K562 (cell line): ENCODE data around the gene PTPRT. TPM values are rescaled to one million over a fixed set of nuclear protein-coding genes. Genes with fewer than 3 reads are reported as not detected.

Experiments used
- ATAC-seq: fragments of 200-7000 bp; cut with Tn5 transposase; 3 replicates; pipeline ENCODE4 v1.9.1; 2020; ENCODE audit warnings: moderate library complexity
- BruUV-seq: library from RNA; stranded (reverse); fragments of 400-500 nt; replicated peaks from 2 replicates; lab custom pipeline; 2021; lab: Mats Ljungman, UMichigan
- CTCF ChIA-PET: fragments of 300-600 bp; formaldehyde crosslinking; extraction: SDS; loops from one replicate; lab custom pipeline; 2021; ENCODE audit warnings: low intra/inter-chr PET ratio; lab: Yijun Ruan, JAX
- POLR2A ChIA-PET: fragments of 300-600, 350-650 bp; sonication (Branson Sonifier 250); formaldehyde crosslinking; extraction: SDS; loops from one replicate; lab custom pipeline; 2021; ENCODE audit warnings: antibody characterized with exemption, inconsistent platforms; lab: Yijun Ruan, JAX
- DNase-seq, 4 experiments: peaks; one replicate each; pipeline versions ENCODE4 v3.0.0 to v3.0.0-alpha.2; 2011 to 2018; ENCODE audit warnings: low spot score in 3 of 4, mixed read lengths in 3 of 4; ENCODE audit errors: extremely low read depth in 1 of 4
- FAIRE-seq: peaks from 2 replicates; lab custom pipeline; 2011; peaks lifted over from hg19 to GRCh38; lab: Jason Lieb, UNC
- H2AFZ ChIP-seq: 2 replicates; pipeline ENCODE4 v1.6.0; 2011; ENCODE audit warnings: low read depth, low read length, control low read depth, inconsistent platforms
- H3K27ac ChIP-seq: fragments of 200-600 bp; 3 replicates; pipeline ENCODE4 v1.8.0; 2011; ENCODE audit warnings: low read depth, mild to moderate bottlenecking, control low read depth, inconsistent platforms, low read length, moderate library complexity, mixed read lengths; ENCODE audit errors: extremely low read depth
- H3K27me3 ChIP-seq, 2 experiments: fragments of 300-600 bp in 1 of 2; 2 replicates in 1 of 2; 3 replicates in 1 of 2; pipeline versions ENCODE4 v1.6.0 to v1.8.0; 2011; ENCODE audit warnings: inconsistent platforms in 2 of 2, low read length in 2 of 2, mild to moderate bottlenecking in 1 of 2, mixed read lengths in 1 of 2, moderate library complexity in 1 of 2; ENCODE audit not compliant: control insufficient read depth in 2 of 2, insufficient read depth in 2 of 2
- H3K36me3 ChIP-seq: fragments of 300-600 bp; 3 replicates; pipeline ENCODE4 v1.8.0; 2011; ENCODE audit warnings: mild to moderate bottlenecking, low read length, inconsistent platforms; ENCODE audit not compliant: control insufficient read depth, insufficient read depth
- H3K4me1 ChIP-seq, 2 experiments: fragments of 200-600 bp in 1 of 2; replicated peaks in 1 of 2; 2 replicates in 1 of 2; 3 replicates in 1 of 2; pipeline versions ENCODE4 v1.5.1 to v1.8.0; 2011; ENCODE audit warnings: inconsistent platforms in 2 of 2, low read length in 2 of 2, mild to moderate bottlenecking in 1 of 2, mixed read lengths in 1 of 2, moderate library complexity in 1 of 2; ENCODE audit not compliant: control insufficient read depth in 2 of 2, insufficient read depth in 2 of 2
- H3K4me2 ChIP-seq: 2 replicates; pipeline ENCODE4 v1.6.1; 2011; ENCODE audit warnings: low read length, control low read depth, inconsistent platforms, mixed read lengths; ENCODE audit not compliant: insufficient read depth
- H3K4me3 ChIP-seq: fragments of 200-600 bp; sonication (generic), shearing (Covaris generic); 2 replicates; pipeline ENCODE4 v1.5.1; 2016; ENCODE audit warnings: control low read depth, inconsistent platforms
- H3K79me2 ChIP-seq: fragments of 200-600 bp; 3 replicates; pipeline ENCODE4 v1.8.0; 2011; ENCODE audit warnings: low read length, inconsistent platforms; ENCODE audit not compliant: control insufficient read depth, insufficient read depth
- H3K9ac ChIP-seq, 2 experiments: 2 replicates each; pipeline versions ENCODE4 v1.6.0 to v1.6.1; 2011; ENCODE audit warnings: low read depth in 2 of 2, low read length in 2 of 2, control low read depth in 1 of 2, inconsistent platforms in 1 of 2, mild to moderate bottlenecking in 1 of 2, mixed read lengths in 1 of 2; ENCODE audit not compliant: insufficient read depth in 1 of 2
- H3K9me1 ChIP-seq: one replicate; pipeline ENCODE4 v1.6.0; 2011; ENCODE audit warnings: inconsistent platforms, mild to moderate bottlenecking, low read length, moderate library complexity; ENCODE audit not compliant: control insufficient read depth, insufficient read depth
- H3K9me3 ChIP-seq: replicated peaks from 2 replicates; pipeline ENCODE4 v1.5.1; 2011; ENCODE audit warnings: low read depth, low read length, inconsistent platforms; ENCODE audit not compliant: control insufficient read depth, insufficient read depth
- H4K20me1 ChIP-seq: replicated peaks from 2 replicates; pipeline ENCODE4 v1.6.1; 2011; ENCODE audit warnings: low read length, inconsistent platforms, mixed read lengths; ENCODE audit not compliant: control insufficient read depth, insufficient read depth
- AFF4 ChIP-seq: sonication (generic); formaldehyde crosslinking; IDR thresholded peaks from 2 replicates; pipeline ENCODE4 v1.8.0; 2023; ENCODE audit warnings: mild to moderate bottlenecking, missing genetic modification reagents
- DIDO1 ChIP-seq: fragments of 450-650 bp; IDR thresholded peaks from 2 replicates; pipeline ENCODE4 v1.6.1; 2016; ENCODE audit warnings: low read depth, missing biosample characterization, missing genetic modification characterization
- HMG20B ChIP-seq: fragments of 250-450 bp; sonication (Bioruptor Pico); IDR thresholded peaks from 2 replicates; pipeline ENCODE4 v1.5.0; 2021; ENCODE audit warnings: mild to moderate bottlenecking
- ILF3 ChIP-seq: fragments of 450-650 bp; IDR thresholded peaks from 2 replicates; pipeline ENCODE4 v1.6.1; 2018; ENCODE audit warnings: antibody characterized with exemption, mild to moderate bottlenecking, moderate library complexity, borderline replicate concordance
- RBBP5 ChIP-seq: fragments of 200-600 bp; sonication (generic); IDR thresholded peaks from 2 replicates; pipeline ENCODE4 v1.6.1; 2012; ENCODE audit warnings: borderline replicate concordance, mild to moderate bottlenecking, low read length, control low read depth, inconsistent platforms; ENCODE audit not compliant: insufficient read depth, poor library complexity, severe bottlenecking
- RBM14 ChIP-seq: fragments of 200-400 bp; formaldehyde crosslinking; IDR thresholded peaks from 2 replicates; pipeline ENCODE4 v1.6.1; 2018; ENCODE audit warnings: low read depth, mild to moderate bottlenecking, low read length, moderate library complexity, borderline replicate concordance; ENCODE audit not compliant: insufficient read depth
- RBM39 ChIP-seq: fragments of 200-400 bp; formaldehyde crosslinking; optimal IDR thresholded peaks from 2 replicates; pipeline ENCODE3; 2018; ENCODE audit warnings: low read depth, low read length
- SMAD3 ChIP-seq: fragments of 450-650 bp; formaldehyde crosslinking; conservative IDR thresholded peaks from 2 replicates; pipeline ENCODE4 v1.4.0; 2020; ENCODE audit warnings: mild to moderate bottlenecking
- TFAM ChIP-seq: fragments of 250-450 bp; sonication (Bioruptor Pico); conservative IDR thresholded peaks from 2 replicates; pipeline ENCODE4 v1.5.0; 2021; ENCODE audit warnings: mild to moderate bottlenecking, moderate library complexity
- TOE1 ChIP-seq, 2 experiments: fragments of 450-650 bp in 1 of 2; sonication (generic) in 1 of 2; formaldehyde crosslinking in 1 of 2; IDR thresholded peaks; 2 replicates each; pipeline versions ENCODE4 v1.7.1 to v1.8.0; 2016 to 2022; ENCODE audit warnings: borderline replicate concordance in 2 of 2, mild to moderate bottlenecking in 2 of 2, antibody characterized with exemption in 1 of 2, inconsistent platforms in 1 of 2, low read depth in 1 of 2, missing genetic modification reagents in 1 of 2, moderate library complexity in 1 of 2
- ZBTB7A ChIP-seq: IDR thresholded peaks from 2 replicates; pipeline ENCODE4 v1.6.1; 2011; ENCODE audit warnings: low read depth, mild to moderate bottlenecking, low read length, moderate library complexity, borderline replicate concordance; ENCODE audit not compliant: control insufficient read depth
- ZNF518B ChIP-seq: fragments of 250-450 bp; sonication (Bioruptor Pico); IDR thresholded peaks from 2 replicates; pipeline ENCODE4 v1.5.0; 2021; ENCODE audit warnings: mild to moderate bottlenecking, moderate library complexity
- ZNF668 ChIP-seq: fragments of 250-450 bp; sonication (Bioruptor Pico); IDR thresholded peaks from 2 replicates; pipeline ENCODE4 v1.8.0; 2022; ENCODE audit warnings: mild to moderate bottlenecking, inconsistent platforms
- WGBS: fragments of 100-300 bp; shearing (Covaris generic); methylation state at CpG from one replicate; pipeline ENCODE4 v1.1.6; 2016; ENCODE audit warnings: low coverage, mixed read lengths; ENCODE audit not compliant: insufficient coverage; ENCODE audit errors: missing lambda C conversion rate; 5-methylcytosine and 5-hydroxymethylcytosine counted together
- in situ Hi-C: fragments of 300-500 bp; cut with MboI; formaldehyde crosslinking; loops from 4 replicates; pipeline ENCODE4 v1.15.0; 2018; ENCODE audit warnings: inconsistent platforms, mixed read lengths
- intact Hi-C: fragments of 100-400 bp; cut with micrococcal nuclease; formaldehyde crosslinking; loops from 2 replicates; pipeline ENCODE4 v1.14.2; 2022
- polyA plus RNA-seq, 8 experiments: library from polyadenylated mRNA; depleted of rRNA in 4 of 8; stranded (reverse) in 5 of 8; unstranded in 3 of 8; fragments of >200 nt; fragmentation: Nextera tagmentation in 2 of 8; fragmentation: Illumina TruSeq in 1 of 8; extraction: Ambion mirVana in 2 of 8; extraction: Trizol in 1 of 8; gene quantifications; 2 replicates each; pipeline versions ENCODE4 v1.2.1 to v1.2.3, GENCODE V29; 2011 to 2014; ENCODE audit warnings: inconsistent platforms in 1 of 8, missing spikeins in 1 of 8
- total RNA-seq, 7 experiments: library from RNA; depleted of rRNA in 6 of 7; stranded (reverse); fragments of >200 nt in 6 of 7; fragmentation: Illumina TruSeq in 2 of 7; extraction: Trizol in 2 of 7; gene quantifications; 2 replicates each; pipeline versions ENCODE4 v1.2.1 to v1.2.3, GENCODE V29; 2011 to 2021; ENCODE audit warnings: low replicate concordance in 1 of 7

Gene PTPRT
- total and polyA plus RNA-seq, 9 of the 15 experiments (the other 6 are each of a cell fraction or from before 2014, with no cell fraction given), result not detected

- WGBS, result 5% methylated on average over 4 of the region's 4 CpGs
- Histone ChIP-seq H3K9ac (no peak overlapping the region), H3K9me1 (no peaks in the 10 kb centered on the region), H3K79me2 (no peaks in the 10 kb centered on the region), H3K4me2 (no peak overlapping the region), H3K9me3 (no peaks in the 10 kb centered on the region), H3K27ac (no peak overlapping the region), H3K36me3 (no peaks in the 10 kb centered on the region), H3K4me1 (no peaks in the 10 kb centered on the region), H4K20me1 (peaks cover 5% of the 10 kb centered on the region), H3K4me3 (no peak overlapping the region), H2AFZ (no peak overlapping the region), H3K27me3 (peaks cover 4 to 11% of the 10 kb centered on the region in 2 experiments; a peak in 4 of 5 replicates)
- ATAC-seq (no peak), DNase-seq (no peak), FAIRE-seq (no peak)
- in situ Hi-C loops (loop anchor here (10.0 kb wide), 1 partner anchor 1231 kb away; no protein-coding TSS in a partner anchor), intact Hi-C loops (loop anchor here (5.0 to 10.0 kb wide), 2 partner anchors 1161 to 1229 kb away; no protein-coding TSS in a partner anchor)
- no TSS peak for BruUV-seq
- TF ChIP-seq ZBTB7A (no peak), SMAD3 (CRISPR knock-in tag) (no peak), ILF3 (no peak), RBM39 (no peak), ZNF668 (no peak), TFAM (CRISPR knock-in tag) (no peak), DIDO1 (tag) (no peak), HMG20B (CRISPR knock-in tag) (no peak), ZNF518B (CRISPR knock-in tag) (no peak), RBM14 (no peak), RBBP5 (no peak), TOE1 (IDR thresholded peaks at IDR 0.05; ENCODE audit: borderline replicate concordance) (no peak), TOE1 (CRISPR knock-in tag; IDR thresholded peaks at IDR 0.05; ENCODE audit: borderline replicate concordance, low read depth) (no peak), AFF4 (no peak)
- POLR2A ChIA-PET, result no interaction called here
- CTCF ChIA-PET, result no interaction called here
Observed at GRCh38 chr20:43185901-43186300, 3.8 kb downstream of the PTPRT start.
